Spleen (tissue), 7 donors: ENCODE results near the gene GAS6.

Experiments used
- CTCF ChIP-seq, 11 experiments: fragments of 200-600 bp in 7 of 11; fragments of 450-650 bp in 4 of 11; sonication (generic) in 4 of 11; IDR thresholded peaks in 8 of 11; conservative IDR thresholded peaks in 3 of 11; 1 replicate in 7 of 11; 2 replicates in 4 of 11; pipeline versions ENCODE4 v1.4.0 to v1.8.0; 2016 to 2021; ENCODE audit warnings: antibody characterized with exemption in 11 of 11, inconsistent platforms in 4 of 11, mild to moderate bottlenecking in 1 of 11
- POLR2A ChIP-seq, 3 donors: fragments of 450-650 bp; IDR thresholded peaks; one replicate each; pipeline ENCODE4 v1.5.1; 2017; ENCODE audit warnings: antibody characterized with exemption in 3 of 3, mild to moderate bottlenecking in 1 of 3
- POLR2AphosphoS5 ChIP-seq, 3 donors: sonication (generic); formaldehyde crosslinking; IDR thresholded peaks; one replicate each; pipeline ENCODE4 v1.5.1; 2017; ENCODE audit warnings: antibody characterized with exemption in 3 of 3
- donor health status: DM: no; HTN: no; CAD: no; lungs with moderate emphysema.
- donor health status: DM: no; HTN: no; CAD: no.
- donor health status: DM: no; HTN: no; CAD: no.

- TF ChIP-seq CTCF (IDR thresholded peaks at IDR 0.05 in 8 of 11, conservative IDR thresholded peaks at IDR 0.05 in 3 of 11) (no peak), POLR2AphosphoS5 (IDR thresholded peaks at IDR 0.05) (no peak), POLR2A (IDR thresholded peaks at IDR 0.05) (no peak)
Observed at GRCh38 chr13:113809934-113810333, 53.9 kb downstream of the GAS6 start.
